Superior temporal gyrus (tissue), 1 donor: ENCODE results near the gene MRPL46.

Experiments used
- DNase-seq: peaks from one replicate; pipeline ENCODE4 v3.0.0-alpha.2; 2016; ENCODE audit errors: extremely low spot score

The MRPL46 gene

GRCh38 chr15:88467073-88467934, at the start of gene MRPL46, which contains the start of gene MRPS11:
Gene MRPL46 (minus strand): TSS chr15:88467388. CDS start chr15:88467377, 11 bp downstream.
Gene MRPS11 (plus strand): TSS chr15:88467708. CDS start chr15:88467718, 10 bp downstream.
- peak; percentile 97 for DNase-seq

- DNase-seq: no peak
These were observed 46.0 kb upstream of the MRPL46 start for GRCh38 chr15:88513195-88513594.

DNA sequence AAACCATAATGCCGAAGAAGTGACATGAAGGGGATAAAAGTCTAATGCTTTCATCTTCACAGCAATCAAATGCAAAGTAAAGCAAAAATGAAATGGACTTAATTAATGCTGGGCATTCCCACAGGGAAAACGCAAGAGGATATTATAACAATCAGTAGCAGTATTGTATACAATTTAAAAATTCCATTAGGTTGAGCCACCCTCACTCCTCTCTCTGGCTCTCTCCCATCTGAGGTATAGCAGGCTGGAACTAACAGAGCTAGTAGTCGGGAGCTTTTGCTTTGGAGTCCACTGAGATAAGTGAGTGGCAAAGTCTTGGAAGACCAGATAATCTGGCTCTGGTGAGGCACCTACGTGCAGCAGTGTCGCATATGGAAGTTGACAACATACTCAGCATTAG, 45.4 kb upstream of the MRPL46 start:
- DNase-seq: no peak

- DNase-seq: no peak
These were observed 44.9 kb upstream of the MRPL46 start for GRCh38 chr15:88512078-88512477.

- no peak for DNase-seq
These were observed 44.0 kb upstream of the MRPL46 start for GRCh38 chr15:88511161-88511560.

DNA sequence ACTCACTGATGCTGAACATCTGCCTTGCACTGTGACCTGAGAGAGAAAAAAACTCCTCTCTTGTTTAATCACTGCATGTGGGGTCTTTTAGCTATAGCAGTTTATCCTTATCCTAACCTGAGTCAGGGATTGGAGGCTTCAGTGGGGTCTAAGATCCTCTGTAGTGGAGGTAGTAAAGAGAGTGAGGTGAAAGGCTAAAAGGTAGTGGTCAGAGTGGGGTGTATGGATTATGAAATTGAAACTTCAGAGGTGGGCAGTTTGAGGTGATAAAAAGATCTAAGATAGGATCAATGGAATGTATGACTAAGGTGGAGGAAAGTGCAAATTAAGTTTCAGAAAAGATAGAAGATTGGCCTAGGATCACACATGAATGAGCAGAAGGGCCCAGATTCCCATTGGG, 42.8 kb upstream of the MRPL46 start:
- DNase-seq: no peak

DNA sequence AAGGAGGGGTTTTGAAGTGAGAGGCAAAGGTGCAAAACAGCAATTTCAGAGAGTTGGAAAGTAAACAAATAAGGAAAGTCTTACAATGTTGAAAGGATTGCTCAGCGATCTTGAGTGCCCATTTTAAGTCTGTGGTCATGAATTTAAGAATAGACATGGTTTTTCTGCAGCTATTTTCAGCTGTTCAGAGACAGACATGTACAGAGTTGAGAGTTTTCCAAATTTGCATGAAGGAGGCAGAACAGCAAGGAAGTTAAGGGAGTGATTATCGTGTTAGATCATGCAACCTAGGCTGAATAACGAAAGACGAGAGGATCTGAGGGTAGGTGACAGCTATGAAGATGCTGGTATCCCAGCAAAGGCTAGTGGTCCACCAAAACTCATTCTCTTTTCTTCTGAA, 42.1 kb upstream of the MRPL46 start:
- DNase-seq: no peak

DNA sequence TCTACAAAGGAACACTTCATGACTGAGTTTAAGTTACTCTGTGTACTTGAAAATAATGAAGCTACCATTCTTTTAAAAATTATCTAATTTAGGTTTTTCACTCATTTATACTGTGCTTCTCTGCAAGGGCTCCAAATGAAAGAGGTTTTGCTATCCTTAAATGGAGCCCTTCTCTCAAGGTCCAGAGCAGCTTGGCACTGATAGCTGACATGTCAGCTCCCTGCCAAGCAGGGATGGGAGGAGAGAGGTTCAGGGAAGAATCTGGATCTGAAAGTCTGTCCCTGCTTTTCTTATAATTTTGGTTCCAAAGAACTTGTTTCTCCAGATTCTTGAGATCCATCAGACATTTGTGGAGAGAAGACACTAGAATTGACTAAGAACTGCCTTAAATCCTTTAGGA, 39.4 kb upstream of the MRPL46 start:
- DNase-seq: no peak

DNA sequence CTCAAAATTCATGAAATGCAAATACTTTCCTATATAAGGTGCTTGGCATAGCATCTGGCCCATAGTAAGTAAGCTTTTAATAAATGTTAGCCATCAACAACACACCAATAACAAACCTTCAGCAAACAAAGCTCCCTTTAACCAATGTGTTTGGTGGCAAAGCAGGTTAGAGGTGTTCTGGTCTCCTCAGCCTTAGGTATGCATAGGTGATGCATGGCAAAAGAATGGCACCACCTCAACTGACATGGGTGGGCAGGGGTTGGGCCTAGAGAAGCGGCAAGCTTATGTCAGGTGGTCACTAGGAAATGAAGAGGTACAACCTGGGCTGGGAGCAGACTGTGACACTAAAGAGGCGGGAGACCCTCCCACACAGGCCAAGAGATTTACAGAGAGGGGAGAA, 38.5 kb upstream of the MRPL46 start:
- no peak for DNase-seq

GRCh38 chr15:88504445-88504844, 37.3 kb upstream of the MRPL46 start:
- DNase-seq: no peak

DNA sequence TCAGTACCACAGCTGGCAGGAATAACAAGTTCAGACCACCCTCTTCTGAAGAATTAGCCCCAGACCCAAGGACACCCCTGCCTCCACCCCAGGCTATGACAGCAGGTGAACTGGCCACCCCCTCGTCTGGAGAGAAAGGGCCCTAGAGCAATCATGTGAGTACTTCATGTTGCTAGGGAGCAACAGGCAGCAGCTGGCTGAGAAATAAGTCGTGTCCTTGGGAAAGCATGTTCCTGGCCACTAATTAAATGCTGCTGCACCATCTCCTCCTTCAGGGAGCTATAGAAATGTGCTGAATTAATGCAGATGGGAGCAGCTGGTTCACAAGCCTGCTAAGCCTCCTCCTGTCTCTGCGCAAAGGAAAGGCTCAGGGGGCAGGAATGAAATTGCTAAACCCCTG, 31.8 kb upstream of the MRPL46 start:
- no peak for DNase-seq

GRCh38 chr15:88497109-88497765, 30.0 kb upstream of the MRPL46 start:
- DNase-seq: peak; percentile 30

GRCh38 chr15:88493844-88494243, 26.7 kb upstream of the MRPL46 start:
- no peak for DNase-seq

DNA sequence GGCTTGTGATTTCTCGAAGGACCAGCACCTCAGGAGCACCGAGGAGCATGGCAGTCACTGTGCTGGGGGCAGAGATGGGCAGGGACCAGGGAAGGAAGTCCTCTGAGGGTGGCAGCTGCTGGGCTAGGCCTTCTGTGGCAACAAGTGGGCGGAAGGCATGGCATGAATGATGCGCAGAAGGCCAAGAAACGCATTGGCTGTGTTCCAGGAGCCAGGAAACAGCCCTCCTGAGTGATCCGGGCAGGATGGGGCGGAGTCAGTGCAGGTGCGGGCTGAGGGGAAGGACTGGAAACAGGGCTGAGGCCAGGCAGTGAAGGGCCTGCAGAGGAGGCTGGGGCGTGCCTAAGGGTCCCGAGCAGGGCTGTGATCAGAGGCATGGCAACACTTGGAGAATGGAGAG, 24.0 kb upstream of the MRPL46 start:
- DNase-seq: no peak

GRCh38 chr15:88490036-88490435, 22.8 kb upstream of the MRPL46 start:
- no peak for DNase-seq

GRCh38 chr15:88489321-88489720, 22.1 kb upstream of the MRPL46 start:
- no peak for DNase-seq

DNA sequence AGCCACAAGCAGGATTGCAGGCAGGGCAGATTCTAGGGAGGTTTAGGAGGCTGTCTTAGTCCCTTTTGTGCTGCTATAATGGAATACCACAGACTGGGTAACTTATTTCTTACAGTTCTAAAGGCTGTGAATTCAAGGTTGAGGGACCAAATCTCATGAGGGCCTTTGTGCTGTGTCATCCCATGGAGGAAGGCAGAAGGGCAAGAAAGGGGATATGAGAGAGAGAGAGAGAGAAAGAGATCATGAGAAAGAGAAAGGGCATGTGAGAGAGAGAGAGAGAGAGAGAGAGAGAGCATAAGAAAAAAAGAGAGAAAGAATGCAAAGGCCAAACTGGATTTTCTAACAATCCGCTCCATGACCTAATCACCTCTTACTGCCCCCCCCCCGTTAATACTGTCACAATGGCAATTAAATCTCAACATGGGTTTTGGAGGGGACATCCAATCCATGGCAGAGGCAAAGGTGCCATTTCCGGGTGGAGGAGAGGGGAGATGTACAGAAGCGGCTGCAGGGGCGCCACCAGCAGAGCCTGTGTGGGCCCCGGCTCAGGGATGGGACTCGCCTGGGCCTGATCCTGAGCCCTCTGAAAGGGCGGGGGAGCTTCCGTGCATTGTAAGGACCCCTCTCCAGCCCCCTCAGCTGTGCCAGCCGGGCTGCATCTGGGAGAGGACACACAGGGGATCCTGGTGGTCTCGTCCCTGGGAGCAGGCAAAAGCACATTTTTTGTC, 20.8 kb upstream of the MRPL46 start:
- DNase-seq: no peak

GRCh38 chr15:88487178-88487795, 20.1 kb upstream of the MRPL46 start:
- DNase-seq: no peak

DNA sequence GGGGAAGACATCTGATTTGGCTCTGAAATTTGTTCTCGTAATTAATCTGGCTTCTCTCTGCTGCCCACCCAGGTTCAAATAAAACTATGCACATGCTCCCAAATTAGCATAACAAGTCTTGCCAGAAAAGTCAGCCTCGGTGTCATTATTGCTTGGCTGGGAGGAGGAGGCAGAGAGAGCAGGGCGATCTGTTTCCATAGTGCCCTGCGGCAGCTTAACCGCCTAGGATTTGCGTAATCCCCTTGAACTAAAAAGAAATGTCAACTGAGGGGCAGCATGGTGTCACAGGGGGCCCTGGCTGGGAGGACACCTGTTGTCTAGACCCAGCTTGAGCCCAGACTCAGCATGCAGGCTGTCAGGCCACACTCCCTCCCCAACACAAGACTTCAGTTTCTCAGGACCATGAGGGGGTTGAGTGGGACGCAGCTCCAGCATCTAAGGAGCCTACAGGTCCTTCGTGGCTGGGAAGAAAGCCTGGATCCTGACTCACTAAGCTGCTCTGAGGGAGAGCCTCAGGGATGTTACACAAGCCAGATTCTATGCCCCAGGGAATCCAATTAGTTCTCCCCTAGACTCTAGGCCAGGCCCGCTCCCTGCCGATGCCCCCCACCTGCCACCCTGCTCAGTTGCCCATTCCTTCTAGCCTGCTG, 17.6 kb upstream of the MRPL46 start:
- DNase-seq: no peak

DNA sequence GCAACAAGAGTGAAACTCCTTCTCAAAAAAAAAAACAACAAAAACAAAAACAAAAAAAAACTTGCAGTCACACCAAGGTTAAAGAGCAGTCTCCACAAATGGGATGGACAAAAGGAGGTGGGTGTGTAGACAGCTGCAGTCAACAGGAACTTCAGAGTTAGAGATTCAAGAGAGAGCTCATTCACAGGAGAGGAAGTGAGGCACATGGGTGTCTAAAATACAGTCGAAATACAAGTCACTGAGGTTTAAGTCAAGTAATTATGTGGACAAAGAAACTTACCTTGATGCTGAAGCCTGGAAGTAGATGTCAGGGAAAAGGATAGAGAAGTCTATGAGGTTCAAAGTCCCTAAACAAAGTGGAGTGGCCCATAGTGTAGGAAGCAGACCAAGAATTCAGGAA, 15.1 kb upstream of the MRPL46 start:
- DNase-seq: no peak

GRCh38 chr15:88480981-88481380, 13.8 kb upstream of the MRPL46 start:
- peak; percentile 72 for DNase-seq

DNA sequence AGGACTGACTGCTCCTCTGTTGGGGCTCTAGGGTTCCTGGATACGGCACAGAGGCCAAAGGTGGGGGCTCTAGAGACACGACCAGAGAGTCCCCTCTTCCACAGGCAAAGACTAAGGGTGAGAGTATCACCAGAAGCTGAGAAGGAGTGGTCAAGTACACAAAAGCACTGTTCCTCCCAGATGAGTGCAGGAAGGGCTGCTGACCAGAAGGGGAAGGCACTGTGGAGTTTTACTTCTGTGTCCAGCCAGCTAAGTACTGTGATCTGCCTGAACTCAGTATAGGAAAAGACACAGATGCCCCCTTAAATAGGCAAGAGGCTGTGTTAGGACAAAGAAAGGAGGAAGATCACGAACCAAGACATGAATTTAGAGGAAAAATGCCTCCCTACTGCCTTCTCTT, 12.0 kb upstream of the MRPL46 start:
- no peak for DNase-seq
